ENCODE results near the gene TPH1. TPM values are rescaled to one million over a fixed set of nuclear protein-coding genes. Genes with fewer than 3 reads are reported as not detected.

Gene TPH1
- total and polyA plus RNA-seq, 10 of the 15 experiments (the other 5 are each of a cell fraction or from before 2014, with no cell fraction given), result 0.05 to 0.82 (median 0.29) TPM

DNA sequence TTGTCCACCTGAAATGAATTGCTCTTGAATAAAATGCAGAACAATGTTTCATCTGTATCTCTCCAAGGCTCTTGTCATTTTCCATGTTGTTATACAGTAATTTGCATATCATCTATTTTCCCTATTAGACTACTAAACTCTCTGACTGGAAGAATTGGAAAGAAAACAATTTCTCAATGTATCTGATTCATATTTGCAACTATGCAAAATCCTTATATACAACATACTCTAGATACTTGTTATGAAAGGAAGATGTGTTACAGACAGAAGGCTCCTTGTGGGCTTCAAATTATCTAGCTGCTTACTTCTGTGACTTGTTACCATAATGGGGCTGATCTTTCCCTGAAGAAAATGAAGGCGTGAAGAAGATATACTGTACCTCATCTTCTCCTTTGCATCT lies 23.6 kb downstream of the TPH1 start (continued):
- TF ChIP-seq, protein P1, sequence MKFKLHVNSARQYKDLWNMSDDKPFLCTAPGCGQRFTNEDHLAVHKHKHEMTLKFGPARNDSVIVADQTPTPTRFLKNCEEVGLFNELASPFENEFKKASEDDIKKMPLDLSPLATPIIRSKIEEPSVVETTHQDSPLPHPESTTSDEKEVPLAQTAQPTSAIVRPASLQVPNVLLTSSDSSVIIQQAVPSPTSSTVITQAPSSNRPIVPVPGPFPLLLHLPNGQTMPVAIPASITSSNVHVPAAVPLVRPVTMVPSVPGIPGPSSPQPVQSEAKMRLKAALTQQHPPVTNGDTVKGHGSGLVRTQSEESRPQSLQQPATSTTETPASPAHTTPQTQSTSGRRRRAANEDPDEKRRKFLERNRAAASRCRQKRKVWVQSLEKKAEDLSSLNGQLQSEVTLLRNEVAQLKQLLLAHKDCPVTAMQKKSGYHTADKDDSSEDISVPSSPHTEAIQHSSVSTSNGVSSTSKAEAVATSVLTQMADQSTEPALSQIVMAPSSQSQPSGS (IDR thresholded peaks at IDR 0.05; ENCODE audit: low read length), result no peak
- TF ChIP-seq, protein P2, sequence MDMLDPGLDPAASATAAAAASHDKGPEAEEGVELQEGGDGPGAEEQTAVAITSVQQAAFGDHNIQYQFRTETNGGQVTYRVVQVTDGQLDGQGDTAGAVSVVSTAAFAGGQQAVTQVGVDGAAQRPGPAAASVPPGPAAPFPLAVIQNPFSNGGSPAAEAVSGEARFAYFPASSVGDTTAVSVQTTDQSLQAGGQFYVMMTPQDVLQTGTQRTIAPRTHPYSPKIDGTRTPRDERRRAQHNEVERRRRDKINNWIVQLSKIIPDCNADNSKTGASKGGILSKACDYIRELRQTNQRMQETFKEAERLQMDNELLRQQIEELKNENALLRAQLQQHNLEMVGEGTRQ (IDR thresholded peaks at IDR 0.05; ENCODE audit: borderline replicate concordance, low read depth, low read length), result no peak
- TF ChIP-seq TBL1XR1 (IDR thresholded peaks at IDR 0.05; ENCODE audit: low read depth, low read length) (no peak), MEF2B (IDR thresholded peaks at IDR 0.05; ENCODE audit: partially characterized antibody, poor library complexity, severe bottlenecking) (no peak), HSF1 (IDR thresholded peaks at IDR 0.05; ENCODE audit: low read depth, low read length) (no peak), IRF4 (IDR thresholded peaks at IDR 0.05; ENCODE audit: low read depth, low read length) (no peak), RBBP5 (conservative IDR thresholded peaks at IDR 0.05) (no peak), ZZZ3 (IDR thresholded peaks at IDR 0.05; ENCODE audit: control insufficient read depth, insufficient read length, low read depth) (no peak), NFIC (IDR thresholded peaks at IDR 0.05; ENCODE audit: low read depth, low read length) (no peak), MTA3 (IDR thresholded peaks at IDR 0.05; ENCODE audit: borderline replicate concordance, low read length) (no peak), RFX5 (IDR thresholded peaks at IDR 0.05; ENCODE audit: low read depth, low read length) (no peak), CHD4 (IDR thresholded peaks at IDR 0.05) (no peak)
